Right lobe of liver (tissue), 6 donors: ENCODE measurements around the gene OAF. TPM values are rescaled to one million over a fixed set of nuclear protein-coding genes. Genes with fewer than 3 reads are reported as not detected.

Source experiments
- ATAC-seq, 4 donors: fragments of 200-7000 bp; cut with Tn5 transposase; one replicate each; pipeline ENCODE4 v1.9.1; 2020; ENCODE audit warnings: mild to moderate bottlenecking in 4 of 4, moderate library complexity in 4 of 4
- DNase-seq, 3 donors: peaks; one replicate each; pipeline ENCODE4 v3.0.0-alpha.2; 2020
- H3K27ac ChIP-seq, 3 donors: fragments of 200-600 bp; one replicate each; pipeline ENCODE4 v1.8.0; 2022
- H3K27me3 ChIP-seq, 2 donors: fragments of 200-600 bp; one replicate each; pipeline ENCODE4 v1.8.0; 2022
- H3K36me3 ChIP-seq, 4 donors: fragments of 200-600 bp; sonication (generic) in 1 of 4; one replicate each; pipeline versions ENCODE4 v1.5.1 to v1.8.0; 2017 to 2022; ENCODE audit warnings: control low read depth in 1 of 4
- H3K4me1 ChIP-seq, 4 donors: fragments of 200-600 bp; sonication (generic) in 1 of 4; one replicate each; pipeline versions ENCODE4 v1.5.1 to v1.8.0; 2017 to 2022; ENCODE audit warnings: control low read depth in 1 of 4
- H3K4me3 ChIP-seq, 3 donors: fragments of 200-600 bp; one replicate each; pipeline ENCODE4 v1.8.0; 2022
- H3K9me3 ChIP-seq, 4 donors: fragments of 200-600 bp; sonication (generic) in 1 of 4; one replicate each; pipeline versions ENCODE4 v1.5.1 to v1.8.0; 2017 to 2022; ENCODE audit warnings: control low read depth in 1 of 4
- CTCF ChIP-seq, 4 donors: fragments of 200-600 bp in 3 of 4; fragments of 450-650 bp in 1 of 4; IDR thresholded peaks; one replicate each; pipeline versions ENCODE4 v1.5.1 to v1.8.0; 2016 to 2022; ENCODE audit warnings: antibody characterized with exemption in 4 of 4, mild to moderate bottlenecking in 2 of 4
- POLR2A ChIP-seq: fragments of 450-650 bp; IDR thresholded peaks from one replicate; pipeline ENCODE4 v1.6.1; 2017; ENCODE audit warnings: antibody characterized with exemption, mild to moderate bottlenecking
- WGBS: methylation state at CpG from one replicate; pipeline ENCODE4 v1.1.6; 2018; ENCODE audit warnings: low coverage, low lambda C conversion rate; ENCODE audit not compliant: insufficient coverage; ENCODE audit errors: missing lambda C conversion rate; 5-methylcytosine and 5-hydroxymethylcytosine counted together
- intact Hi-C, 2 donors: fragments of 100-400 bp; cut with DNase I; formaldehyde crosslinking; loops; one replicate each; pipeline versions ENCODE4 v1.11.2 to v1.14.1; 2022
- total RNA-seq, 6 experiments: library from RNA; depleted of rRNA in 2 of 6; stranded (reverse); fragments of >200 nt in 2 of 6; fragmentation: NEBNext Ultra II Directional in 3 of 6; extraction: Animal tissue kit (Norgen Biotek cat#: 25700) in 3 of 6; gene quantifications; one replicate each; pipeline versions ENCODE4 v1.1.0 to v1.2.4, GENCODE V29; 2016 to 2023
- donor health status: DM: no; HTN: yes; CAD: no.
- donor health status: DM: no; HTN: no; CAD: no.
- donor health status: DM: no; HTN: no; CAD: no.
- donor health status: DM: no; HTN: yes; CAD: no.
- donor health status: DM: no; HTN: yes; CAD: no.

Gene OAF
- total RNA-seq, 6 experiments from 2014 or later, result 199 to 271 (median 220) TPM

GRCh38 chr11:120215634-120216033, 4.8 kb downstream of the OAF start:
- Histone ChIP-seq H3K9me3 (no peaks in the 10 kb centered on the region), H3K36me3 (peaks cover 0 to 20% (median 0%) of the 10 kb centered on the region in 4 donors), H3K27me3 (no peaks in the 10 kb centered on the region), H3K4me1 (peaks cover 0 to 78% (median 34%) of the 10 kb centered on the region in 4 donors), H3K4me3 (peak overlapping the region in 2 of 3 donors; percentile 26 to 90), H3K27ac (peak overlapping the region; percentile 73 to 85 (median 83))
- peak; percentile 28 for TF ChIP-seq POLR2A
- TF ChIP-seq CTCF (IDR thresholded peaks at IDR 0.05), result no peak
- intact Hi-C loops, result no loop called here
- ATAC-seq (peak; percentile 54 to 66 (median 59)), DNase-seq (peak; percentile 80 to 90 (median 83))
- WGBS, result 28% methylated on average over 5 of the region's 5 CpGs

GRCh38 chr11:120216426-120217102, 5.7 kb downstream of the OAF start:
- peaks cover 0 to 84% (median 39%) of the 10 kb centered on the region in 4 donors for H3K4me1 ChIP-seq
- no peak for TF ChIP-seq CTCF (IDR thresholded peaks at IDR 0.05)
- no peak for TF ChIP-seq POLR2A
- intact Hi-C loops, result no loop called here
- H3K36me3 ChIP-seq, result peaks cover 0 to 24% (median 0%) of the 10 kb centered on the region in 4 donors
- H3K27ac ChIP-seq, result peak overlapping the region; percentile 73 to 85 (median 83)
- H3K4me3 ChIP-seq, result peak overlapping the region in 1 of 3 donors; percentile 90
- ATAC-seq (no peak), DNase-seq (no peak)
- no peaks in the 10 kb centered on the region for H3K9me3 ChIP-seq
- WGBS, result 81% methylated on average over 3 of the region's 8 CpGs
- no peaks in the 10 kb centered on the region for H3K27me3 ChIP-seq

- no peak overlapping the region for H3K4me3 ChIP-seq
- intact Hi-C loops, result no loop called here
- TF ChIP-seq CTCF (IDR thresholded peaks at IDR 0.05), result no peak
- no peak for TF ChIP-seq POLR2A
- H3K36me3 ChIP-seq, result peaks cover 0 to 24% (median 0%) of the 10 kb centered on the region in 4 donors
- H3K27me3 ChIP-seq, result no peaks in the 10 kb centered on the region
- H3K4me1 ChIP-seq, result peaks cover 0 to 88% (median 39%) of the 10 kb centered on the region in 4 donors
- ATAC-seq (no peak), DNase-seq (no peak)
- 30% methylated on average over 3 of the region's 12 CpGs for WGBS
- H3K9me3 ChIP-seq, result no peaks in the 10 kb centered on the region
- peak overlapping the region in 2 of 3 donors; percentile 6 to 73 for H3K27ac ChIP-seq
These were observed 6.7 kb downstream of the OAF start for GRCh38 chr11:120217526-120217925.

- H3K4me1 ChIP-seq, result peaks cover 0 to 84% (median 39%) of the 10 kb centered on the region in 4 donors
- peak overlapping the region; percentile 13 to 73 (median 21) for H3K27ac ChIP-seq
- WGBS, result 28% methylated on average over 4 of the region's 12 CpGs
- TF ChIP-seq CTCF (IDR thresholded peaks at IDR 0.05) (no peak), POLR2A (no peak)
- intact Hi-C loops, result no loop called here
- peaks cover 0 to 24% (median 0%) of the 10 kb centered on the region in 4 donors for H3K36me3 ChIP-seq
- DNase-seq, result peak in 1 of 3 donors; percentile 67
- no peak overlapping the region for H3K4me3 ChIP-seq
- ATAC-seq, result peak; percentile 20 to 54 (median 50)
- no peaks in the 10 kb centered on the region for H3K27me3 ChIP-seq
- H3K9me3 ChIP-seq, result no peaks in the 10 kb centered on the region
These were observed 7.3 kb downstream of the OAF start for GRCh38 chr11:120217941-120218694.
